GM18907 (cell line): Measurements from ENCODE around the gene SHC4.
"Not testable (repeated sequence)": the region's sequence is repeated elsewhere in the genome, so short reads cannot be mapped to it uniquely, and the experiment has no call there.

ENCODE experiments used
- ATAC-seq: cut with Tn5 transposase; IDR thresholded peaks from one replicate; pipeline ENCODE4 v1.9.1; 2021; ENCODE audit warnings: mild to moderate bottlenecking, moderate library complexity; ENCODE audit not compliant: unreplicated experiment

Gene SHC4

GRCh38 chr15:48928877-48929538 lies 34.7 kb downstream of the SHC4 start:
- ATAC-seq: no peak

GRCh38 chr15:48925714-48926223 lies 38.0 kb downstream of the SHC4 start:
- ATAC-seq: no peak

- ATAC-seq: no peak
Measured at GRCh38 chr15:48924528-48925393, 39.0 kb downstream of the SHC4 start.

GRCh38 chr15:48922046-48922445 lies 41.7 kb downstream of the SHC4 start:
- ATAC-seq: no peak

- ATAC-seq: no peak
Measured at GRCh38 chr15:48916721-48917120, 47.0 kb downstream of the SHC4 start.

GRCh38 chr15:48915861-48916260 lies 47.9 kb downstream of the SHC4 start:
- ATAC-seq: no peak

- ATAC-seq: no peak
Measured at GRCh38 chr15:48914717-48915116, 49.0 kb downstream of the SHC4 start.

- no peak for ATAC-seq
Measured at GRCh38 chr15:48913141-48913540, 50.6 kb downstream of the SHC4 start.

GRCh38 chr15:48910554-48910953 lies 53.2 kb downstream of the SHC4 start:
- ATAC-seq: not testable (repeated sequence)

GRCh38 chr15:48909313-48909712 lies 54.4 kb downstream of the SHC4 start:
- not testable (repeated sequence) for ATAC-seq

- ATAC-seq: no peak
Measured at GRCh38 chr15:48905847-48906246, 57.9 kb downstream of the SHC4 start.

- ATAC-seq: no peak
Measured at GRCh38 chr15:48905216-48905615, 58.5 kb downstream of the SHC4 start.

GRCh38 chr15:48904758-48905157 lies 59.0 kb downstream of the SHC4 start:
- no peak for ATAC-seq

GRCh38 chr15:48899793-48900192 lies 63.9 kb downstream of the SHC4 start:
- ATAC-seq: no peak

GRCh38 chr15:48898446-48898845 lies 65.3 kb downstream of the SHC4 start:
- ATAC-seq: no peak

- no peak for ATAC-seq
Measured at GRCh38 chr15:48898032-48898431, 65.7 kb downstream of the SHC4 start.

GRCh38 chr15:48896869-48897814 lies 66.6 kb downstream of the SHC4 start:
- ATAC-seq: no peak

- ATAC-seq: no peak
Measured at GRCh38 chr15:48893311-48893710, 70.4 kb downstream of the SHC4 start.

- ATAC-seq: no peak
Measured at GRCh38 chr15:48891232-48891765, 72.4 kb downstream of the SHC4 start.

- no peak for ATAC-seq
Measured at GRCh38 chr15:48890375-48890972, 73.2 kb downstream of the SHC4 start.
